Erythroblast (primary cell): ENCODE measurements around the gene WAC.

ENCODE experiments used
- GATA1 ChIP-seq: IDR thresholded peaks from 2 replicates; pipeline ENCODE4 v1.6.1; 2011; ENCODE audit warnings: low read depth, mild to moderate bottlenecking, control low read depth, low read length, moderate library complexity
- POLR2A ChIP-seq: IDR thresholded peaks from 2 replicates; pipeline ENCODE4 v1.6.1; 2011; ENCODE audit warnings: mild to moderate bottlenecking, low read length

DNA sequence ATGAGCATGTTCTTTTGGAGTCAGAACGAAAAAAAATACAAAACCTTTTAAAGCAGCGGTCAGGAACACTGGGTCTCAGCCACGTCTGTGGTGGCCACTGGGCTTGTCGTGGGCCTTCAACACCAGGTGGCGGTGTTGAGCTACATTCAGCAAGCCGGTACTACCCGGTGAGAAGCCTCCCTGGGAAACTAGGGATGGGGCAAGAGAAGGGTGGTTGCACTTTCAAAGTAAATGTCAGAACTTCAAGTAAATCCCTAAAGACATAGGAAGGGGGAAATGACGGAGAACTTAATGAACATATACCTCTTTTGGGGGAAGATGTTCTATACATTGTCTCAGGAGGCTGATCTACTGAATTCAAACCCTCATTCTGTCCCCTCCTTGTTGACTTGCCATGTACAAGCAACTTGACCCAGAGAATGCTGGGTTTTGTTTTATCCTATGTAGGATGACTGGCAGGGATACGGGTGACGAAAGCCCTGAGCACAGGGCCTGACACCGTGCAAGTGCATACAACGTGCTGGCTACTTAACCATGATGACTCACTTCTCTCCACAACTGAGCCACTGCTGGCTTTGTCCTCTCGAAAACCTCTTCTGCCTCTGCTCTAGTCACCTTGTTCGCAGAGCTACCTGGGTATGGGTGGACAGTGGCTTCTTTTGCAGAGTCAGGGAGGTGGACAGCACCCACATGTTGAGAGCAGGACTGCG lies 95.4 kb downstream of the WAC start:
- TF ChIP-seq POLR2A (no peak), GATA1 (no peak)
